A673 (cell line): ENCODE measurements around the gene RAB37.

Experiments
- CTCF ChIP-seq: fragments of 300-800, 200-600 bp; sonication (generic); conservative IDR thresholded peaks from 2 replicates; pipeline ENCODE4 v1.5.1; 2017; ENCODE audit warnings: low read depth, mild to moderate bottlenecking, antibody characterized with exemption, low read length, moderate library complexity, mixed read lengths
- EZH2 ChIP-seq: fragments of 200-600 bp; sonication (generic); IDR thresholded peaks from 2 replicates; pipeline ENCODE4 v1.6.1; 2017; ENCODE audit warnings: borderline replicate concordance, low read depth, mild to moderate bottlenecking, mixed read lengths, antibody characterized with exemption, low read length; ENCODE audit not compliant: poor library complexity, severe bottlenecking

GRCh38 chr17:74796211-74796610 lies 59.2 kb downstream of the RAB37 start:
- no peak for TF ChIP-seq CTCF
- TF ChIP-seq EZH2: no peak
